Measurements from ENCODE around the gene APBA3. TPM values are rescaled to one million over a fixed set of nuclear protein-coding genes. Genes with fewer than 3 reads are reported as not detected.

The APBA3 gene
- total RNA-seq, 2 donors from 2014 or later, result 20.0 to 35.6 TPM

DNA sequence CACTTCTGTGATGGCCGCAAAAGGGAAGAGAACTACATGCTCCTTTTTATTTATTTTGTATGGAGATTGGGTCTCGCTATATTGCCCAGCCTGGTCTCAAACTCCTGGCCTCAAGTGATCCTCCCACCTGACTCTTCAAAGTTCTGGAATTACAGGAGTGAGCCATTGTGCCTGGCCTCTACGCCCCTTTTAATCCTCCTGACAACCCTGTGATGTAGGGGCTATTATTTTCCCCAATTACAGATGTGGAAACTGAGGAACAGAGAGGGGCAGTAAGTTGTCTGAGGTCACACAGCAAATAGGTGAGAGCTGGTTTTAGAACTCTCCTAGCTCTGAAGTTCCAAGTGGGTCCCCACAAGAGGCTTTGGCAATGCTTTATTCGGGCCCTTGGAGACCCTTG lies 41.6 kb downstream of the APBA3 start:
- DNase-seq, result no peak
- intact Hi-C loops (cut with DNase I), result no loop called here

DNA sequence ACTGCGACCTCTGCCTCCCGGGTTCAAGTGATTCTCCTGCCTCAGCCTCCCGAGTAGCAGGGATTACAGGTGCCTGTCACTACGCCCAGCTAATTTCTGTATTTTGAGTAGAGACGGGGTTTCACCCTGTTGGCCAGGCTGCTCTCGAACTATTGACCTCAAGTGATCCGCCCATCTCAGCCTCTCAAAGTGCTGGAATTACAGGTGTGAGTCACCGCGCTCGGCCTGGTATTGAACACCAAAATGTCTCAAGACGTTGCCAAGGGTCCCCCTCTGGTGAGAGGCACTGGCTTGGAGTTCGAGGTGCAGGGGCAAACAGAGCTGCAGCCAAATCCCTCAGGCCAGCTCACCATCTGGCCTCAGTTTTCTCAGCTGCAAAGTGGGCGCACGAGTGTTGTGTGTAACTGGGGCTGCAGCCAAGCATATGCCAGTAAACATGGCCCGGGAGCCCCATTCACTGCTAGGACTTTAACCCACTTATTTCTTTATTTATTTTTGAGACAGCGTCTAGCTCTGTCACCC lies 45.3 kb downstream of the APBA3 start:
- no peaks in the 10 kb centered on the region for H3K27me3 ChIP-seq
- no peak for ATAC-seq
- H3K27ac ChIP-seq, result no peak overlapping the region
- no peaks in the 10 kb centered on the region for H3K9me3 ChIP-seq
- WGBS, 2 donors, result 76 to 80% methylated on average over 13 to 16 of the region's 16 CpGs
- no peak overlapping the region for H3K4me3 ChIP-seq
- TF ChIP-seq, protein P1, sequence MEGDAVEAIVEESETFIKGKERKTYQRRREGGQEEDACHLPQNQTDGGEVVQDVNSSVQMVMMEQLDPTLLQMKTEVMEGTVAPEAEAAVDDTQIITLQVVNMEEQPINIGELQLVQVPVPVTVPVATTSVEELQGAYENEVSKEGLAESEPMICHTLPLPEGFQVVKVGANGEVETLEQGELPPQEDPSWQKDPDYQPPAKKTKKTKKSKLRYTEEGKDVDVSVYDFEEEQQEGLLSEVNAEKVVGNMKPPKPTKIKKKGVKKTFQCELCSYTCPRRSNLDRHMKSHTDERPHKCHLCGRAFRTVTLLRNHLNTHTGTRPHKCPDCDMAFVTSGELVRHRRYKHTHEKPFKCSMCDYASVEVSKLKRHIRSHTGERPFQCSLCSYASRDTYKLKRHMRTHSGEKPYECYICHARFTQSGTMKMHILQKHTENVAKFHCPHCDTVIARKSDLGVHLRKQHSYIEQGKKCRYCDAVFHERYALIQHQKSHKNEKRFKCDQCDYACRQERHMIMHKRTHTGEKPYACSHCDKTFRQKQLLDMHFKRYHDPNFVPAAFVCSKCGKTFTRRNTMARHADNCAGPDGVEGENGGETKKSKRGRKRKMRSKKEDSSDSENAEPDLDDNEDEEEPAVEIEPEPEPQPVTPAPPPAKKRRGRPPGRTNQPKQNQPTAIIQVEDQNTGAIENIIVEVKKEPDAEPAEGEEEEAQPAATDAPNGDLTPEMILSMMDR (IDR thresholded peaks at IDR 0.05), result no peak
- no peak for TF ChIP-seq POLR2A (IDR thresholded peaks at IDR 0.05)
- intact Hi-C loops (cut with DNase I), result no loop called here
- DNase-seq, result no peak
- no peaks in the 10 kb centered on the region for H3K36me3 ChIP-seq (replicated peaks in 1 of 2; ENCODE audit: insufficient read depth in 1 of 2, low read depth in 2 of 2)
- H3K4me1 ChIP-seq, result peaks cover 29% of the 10 kb centered on the region

More for the DNA sequence above, 41.6 kb downstream of the APBA3 start:
- no peak overlapping the region for H3K27ac ChIP-seq
- no peaks in the 10 kb centered on the region for H3K9me3 ChIP-seq
- no peak overlapping the region for H3K4me3 ChIP-seq
- TF ChIP-seq, protein P1 (IDR thresholded peaks at IDR 0.05), result no peak
- no peak for TF ChIP-seq POLR2A (IDR thresholded peaks at IDR 0.05)
- peaks cover 27% of the 10 kb centered on the region for H3K4me1 ChIP-seq
- no peak for ATAC-seq
- no peaks in the 10 kb centered on the region for H3K36me3 ChIP-seq (replicated peaks in 1 of 2; ENCODE audit: insufficient read depth in 1 of 2, low read depth in 2 of 2)
- WGBS, 2 donors, result 72 to 79% methylated on average over 4 of the region's 4 CpGs
- H3K27me3 ChIP-seq, result no peaks in the 10 kb centered on the region

DNA sequence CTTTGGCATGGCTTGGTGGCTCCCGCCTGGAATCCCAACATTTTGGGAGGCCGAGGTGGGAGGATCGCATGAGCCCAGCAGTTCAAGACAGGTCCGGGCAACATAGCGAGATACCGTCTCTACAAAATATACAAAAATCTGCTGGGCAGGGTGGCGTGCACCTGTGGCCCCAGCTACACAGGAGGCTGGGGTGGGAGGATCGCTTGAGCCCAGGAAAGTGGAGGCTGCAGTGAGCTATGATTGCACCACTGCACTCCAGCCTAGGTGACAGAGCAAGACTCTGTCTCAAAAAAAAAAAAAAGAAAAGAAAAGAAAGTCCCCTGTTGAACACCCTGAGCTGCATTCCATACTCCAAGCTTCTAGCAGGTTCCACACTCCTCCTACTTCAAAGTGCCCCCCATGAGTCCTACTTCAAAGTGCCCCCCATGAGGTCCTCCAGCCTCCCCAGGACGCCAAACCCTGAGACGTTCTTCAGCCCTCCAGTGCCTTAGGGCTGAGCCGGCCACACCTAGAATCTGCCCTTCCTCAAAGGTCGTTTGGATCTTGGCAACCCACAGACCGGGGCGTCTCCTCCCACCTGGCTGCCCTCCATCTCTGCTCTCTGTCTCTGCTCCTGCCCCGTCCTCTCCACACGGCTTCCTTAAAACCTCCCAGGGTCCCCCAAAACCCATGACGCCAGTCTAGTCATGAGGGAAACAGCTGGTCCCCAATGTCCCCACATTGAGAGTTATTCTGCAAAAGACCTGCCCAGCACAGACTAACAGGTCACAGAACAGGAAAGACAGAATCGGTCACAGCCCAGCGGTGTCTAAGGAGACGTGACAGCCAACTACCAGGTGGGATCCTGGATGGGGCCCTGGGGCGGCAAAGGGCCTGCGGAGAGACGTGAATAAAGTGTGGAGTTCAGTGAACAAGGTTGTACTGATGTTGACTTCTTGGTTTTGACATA lies 48.6 kb downstream of the APBA3 start:
- no peak for TF ChIP-seq POLR2A (IDR thresholded peaks at IDR 0.05)
- TF ChIP-seq, protein P1 (IDR thresholded peaks at IDR 0.05), result no peak
- Histone ChIP-seq H3K27ac (peak overlapping the region; percentile 39 to 64 (median 62)), H3K4me1 (peaks cover 38% of the 10 kb centered on the region), H3K4me3 (no peak overlapping the region), H3K36me3 (replicated peaks in 1 of 2; ENCODE audit: insufficient read depth in 1 of 2, low read depth in 2 of 2) (no peaks in the 10 kb centered on the region), H3K9me3 (no peaks in the 10 kb centered on the region), H3K27me3 (no peaks in the 10 kb centered on the region)
- peak; percentile 22 for ATAC-seq
- intact Hi-C loops (cut with DNase I), result no loop called here
- 33 to 34% methylated on average over 19 to 23 of the region's 23 CpGs for WGBS, 2 donors
- peak in 3 of 4 donors; percentile 36 to 59 (median 57) for DNase-seq

DNA sequence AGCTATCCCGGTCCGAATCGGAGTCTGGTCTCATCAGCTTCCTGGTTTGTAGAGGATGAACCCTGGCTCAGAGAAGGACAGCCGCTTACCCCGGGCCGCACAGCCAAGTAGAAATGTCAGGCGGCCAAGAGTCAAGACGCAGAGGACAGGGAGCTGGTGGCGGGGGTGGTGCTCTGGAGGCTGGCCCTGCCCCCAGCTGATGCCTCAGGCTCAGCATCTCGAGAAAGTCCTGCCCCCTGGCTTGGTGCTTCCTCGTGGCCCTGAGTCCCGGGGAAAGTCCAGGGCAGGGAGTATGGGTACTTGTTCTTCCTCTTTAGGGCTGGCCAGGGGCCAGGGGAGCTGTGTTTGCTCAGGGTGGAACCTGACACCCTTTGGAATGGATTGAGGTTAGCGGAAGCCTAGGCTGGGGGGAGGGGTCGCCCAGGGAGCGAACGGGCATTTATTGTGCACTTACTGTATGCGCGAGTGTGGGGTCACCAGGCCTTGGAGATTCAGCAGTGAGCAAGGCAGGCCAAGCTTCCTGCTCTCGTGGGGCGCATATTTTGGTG lies 51.2 kb downstream of the APBA3 start:
- DNase-seq (peak; percentile 93 to 98 (median 97)), ATAC-seq (peak; percentile 88)
- Histone ChIP-seq H3K27me3 (no peaks in the 10 kb centered on the region), H3K9me3 (no peaks in the 10 kb centered on the region), H3K27ac (peak overlapping the region; percentile 6 to 90 (median 54)), H3K36me3 (replicated peaks in 1 of 2; ENCODE audit: insufficient read depth in 1 of 2, low read depth in 2 of 2) (no peaks in the 10 kb centered on the region), H3K4me3 (no peak overlapping the region), H3K4me1 (peaks cover 42% of the 10 kb centered on the region)
- TF ChIP-seq, protein P1 (IDR thresholded peaks at IDR 0.05), result peak in 3 of 7 experiments; percentile 14 to 28 (median 19)
- no peak for TF ChIP-seq POLR2A (IDR thresholded peaks at IDR 0.05)
- intact Hi-C loops (cut with DNase I), result no loop called here
- 13 to 14% methylated on average over 18 to 20 of the region's 20 CpGs for WGBS, 2 donors
